Urothelium cell line (cell line): Measurements from ENCODE around the gene SERGEF.

Source experiments
- DNase-seq: peaks from one replicate; pipeline ENCODE4 v3.0.0; 2011; ENCODE audit warnings: low spot score, mixed read lengths
- FAIRE-seq: peaks from 2 replicates; lab custom pipeline; 2011; peaks lifted over from hg19 to GRCh38; lab: Jason Lieb, UNC

The SERGEF gene

DNA sequence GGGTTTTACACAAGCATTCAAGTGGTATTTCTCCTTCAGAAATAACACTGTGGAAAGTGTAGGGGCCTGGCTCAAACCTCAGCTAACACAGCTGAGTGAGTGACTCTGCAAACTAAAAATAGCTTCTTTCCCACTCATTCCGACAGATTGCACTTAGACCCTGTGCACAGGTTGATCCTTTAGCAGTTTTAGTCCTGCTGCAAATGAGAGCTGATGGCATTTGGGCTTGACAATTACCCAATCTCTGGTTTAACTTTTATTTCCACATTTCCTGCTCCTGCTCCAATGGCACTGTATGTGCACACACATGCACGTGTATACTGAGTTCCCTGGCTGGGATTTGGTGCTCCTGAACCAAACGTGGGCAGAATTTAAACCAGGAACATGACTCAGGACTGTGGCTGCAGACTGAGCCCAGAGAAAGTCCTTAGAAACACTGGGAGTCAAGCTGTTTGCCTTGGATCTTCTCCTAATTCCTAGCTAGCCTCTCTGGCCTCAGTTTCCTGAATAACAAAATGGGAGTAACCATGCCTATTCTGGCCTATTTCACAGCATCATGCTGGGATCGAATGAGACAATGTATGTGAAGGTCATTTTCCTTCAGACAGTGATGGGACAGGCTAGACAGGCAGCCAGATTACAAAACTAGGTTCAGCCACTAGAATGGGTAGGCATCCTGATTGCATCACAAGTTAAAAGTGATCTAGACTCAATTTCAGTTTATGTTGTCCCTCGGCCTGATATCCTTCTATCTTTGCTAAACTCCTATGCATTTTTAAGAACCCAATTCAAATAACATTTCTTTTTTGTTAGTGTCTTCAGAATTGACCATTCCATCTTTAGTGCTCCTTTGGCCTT, 58.2 kb downstream of the SERGEF start:
- FAIRE-seq (no peak), DNase-seq (no peak)

- FAIRE-seq (no peak), DNase-seq (no peak)
These were observed 60.4 kb downstream of the SERGEF start for GRCh38 chr11:17952487-17952886.

DNA sequence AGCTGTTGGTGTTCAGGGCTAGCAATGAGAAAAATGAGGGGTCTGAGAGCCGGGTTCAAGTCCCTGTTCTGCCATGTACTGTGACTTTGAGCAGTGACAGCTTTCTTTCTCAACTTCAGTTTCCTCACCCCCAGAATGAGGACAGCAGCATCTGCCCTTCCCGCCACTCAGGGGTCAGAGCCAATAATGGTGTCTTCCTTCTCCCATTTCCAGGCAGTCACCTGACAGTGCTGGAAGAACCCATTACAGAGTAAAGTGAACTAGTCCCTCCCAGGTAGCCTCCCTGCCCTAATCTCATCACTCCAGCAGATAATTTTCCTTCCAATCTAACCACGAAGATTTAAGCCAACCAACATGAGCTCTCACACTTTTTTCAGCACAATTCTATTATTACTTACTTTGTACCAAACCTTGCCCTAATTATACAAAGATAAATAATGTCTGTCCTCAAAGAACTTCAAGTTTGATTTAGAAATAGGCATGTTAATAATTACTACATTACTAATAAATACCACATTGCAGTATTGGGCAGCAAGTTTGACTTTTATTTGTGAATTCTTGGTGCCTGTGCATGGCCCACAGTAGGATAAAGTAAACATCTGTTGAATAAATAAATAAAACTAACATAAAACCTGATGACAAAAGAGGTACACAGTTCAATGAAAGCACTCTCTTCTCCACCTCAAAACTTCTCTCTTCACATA, 61.0 kb downstream of the SERGEF start:
- FAIRE-seq: no peak
- DNase-seq: no peak

DNA sequence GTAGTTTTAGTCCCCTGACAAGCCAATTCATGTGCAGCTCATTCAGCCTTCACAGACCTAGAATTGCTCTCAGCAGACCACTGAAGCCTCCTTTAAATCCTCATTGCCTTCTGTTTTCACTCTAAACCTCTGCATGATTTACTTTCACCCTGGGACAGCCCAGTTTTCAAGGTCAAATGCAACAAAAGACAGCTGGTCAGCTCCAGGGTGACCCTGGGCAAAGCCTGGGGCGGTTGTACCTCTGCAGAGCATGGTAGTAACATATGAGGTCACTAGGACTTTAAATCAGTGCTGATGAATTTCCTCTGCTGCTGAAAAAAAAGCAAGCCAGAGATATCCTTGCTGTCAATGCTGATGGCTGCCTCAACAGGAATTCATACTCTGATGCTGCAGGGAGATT, 62.2 kb downstream of the SERGEF start:
- FAIRE-seq: no peak
- DNase-seq: no peak

- FAIRE-seq (no peak), DNase-seq (no peak)
These were observed 64.6 kb downstream of the SERGEF start for GRCh38 chr11:17948296-17948695.

- DNase-seq (no peak), FAIRE-seq (no peak)
These were observed 73.3 kb downstream of the SERGEF start for GRCh38 chr11:17939542-17939941.

GRCh38 chr11:17936790-17937189, 76.1 kb downstream of the SERGEF start:
- FAIRE-seq: no peak

DNA sequence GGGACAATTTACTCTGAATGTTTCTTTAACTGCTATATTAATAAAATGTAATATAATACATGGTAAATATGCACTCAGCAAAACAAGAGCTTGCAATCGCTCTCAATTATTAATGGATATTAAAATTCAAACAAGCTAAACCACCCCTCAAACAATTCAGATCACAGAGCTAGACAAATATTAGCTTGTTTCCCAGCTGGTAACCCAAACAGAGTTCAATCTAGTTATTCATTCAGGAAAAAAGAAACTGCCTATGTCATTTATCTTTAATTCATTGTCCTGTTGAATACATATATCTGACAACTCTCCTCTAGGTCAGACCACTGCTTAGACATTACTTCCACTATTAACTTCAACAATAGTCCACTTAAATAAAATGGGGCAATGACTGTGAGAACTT, 78.7 kb downstream of the SERGEF start:
- FAIRE-seq: no peak

More at GRCh38 chr11:17936790-17937189, 76.1 kb downstream of the SERGEF start:
- no peak for DNase-seq

DNA sequence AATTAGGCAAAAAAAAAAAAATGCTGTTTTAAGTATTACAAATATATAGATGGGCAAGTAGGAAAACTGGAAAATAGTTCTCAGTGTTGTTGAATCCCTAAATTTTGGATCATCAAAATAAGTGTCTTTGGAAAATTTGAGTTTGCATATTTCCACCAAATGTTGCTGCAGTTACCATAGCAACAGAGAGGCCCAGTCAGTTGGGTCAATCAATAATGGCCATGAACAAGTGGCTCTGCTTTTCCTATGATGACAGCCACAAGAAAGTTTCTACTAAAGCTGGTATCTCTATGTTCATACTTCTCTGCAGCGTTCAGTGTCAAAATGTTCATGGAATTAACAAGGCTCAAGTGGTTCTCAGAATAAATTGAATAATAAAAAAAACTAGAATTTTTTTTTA, 79.1 kb downstream of the SERGEF start:
- FAIRE-seq (no peak), DNase-seq (no peak)

More for the DNA sequence above, 78.7 kb downstream of the SERGEF start:
- no peak for DNase-seq

GRCh38 chr11:17932472-17932871, 80.4 kb downstream of the SERGEF start:
- no peak for FAIRE-seq
- DNase-seq: no peak

GRCh38 chr11:17931595-17931994, 81.3 kb downstream of the SERGEF start:
- no peak for FAIRE-seq
- no peak for DNase-seq

GRCh38 chr11:17930544-17931125, 82.2 kb downstream of the SERGEF start:
- FAIRE-seq: no peak
- DNase-seq: no peak

DNA sequence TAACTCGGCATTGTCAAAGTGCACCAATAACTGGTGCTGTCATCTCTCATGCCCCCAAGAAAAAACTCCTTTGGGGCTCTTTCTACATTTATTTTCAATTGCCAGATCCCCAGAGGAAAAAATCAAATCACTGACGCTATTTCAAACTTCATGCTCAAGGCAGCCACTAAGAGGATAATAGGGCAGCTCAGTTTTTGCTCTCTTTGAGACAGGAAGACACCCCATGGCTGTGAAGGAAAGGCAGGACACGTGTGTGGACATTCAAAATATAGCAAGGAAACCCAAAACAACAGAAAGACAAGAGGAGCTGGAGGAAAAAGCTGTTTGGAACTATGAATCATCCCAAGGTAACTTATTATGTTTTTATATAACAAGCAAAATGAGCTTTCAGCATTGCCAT, 83.7 kb downstream of the SERGEF start:
- no peak for FAIRE-seq
- no peak for DNase-seq

DNA sequence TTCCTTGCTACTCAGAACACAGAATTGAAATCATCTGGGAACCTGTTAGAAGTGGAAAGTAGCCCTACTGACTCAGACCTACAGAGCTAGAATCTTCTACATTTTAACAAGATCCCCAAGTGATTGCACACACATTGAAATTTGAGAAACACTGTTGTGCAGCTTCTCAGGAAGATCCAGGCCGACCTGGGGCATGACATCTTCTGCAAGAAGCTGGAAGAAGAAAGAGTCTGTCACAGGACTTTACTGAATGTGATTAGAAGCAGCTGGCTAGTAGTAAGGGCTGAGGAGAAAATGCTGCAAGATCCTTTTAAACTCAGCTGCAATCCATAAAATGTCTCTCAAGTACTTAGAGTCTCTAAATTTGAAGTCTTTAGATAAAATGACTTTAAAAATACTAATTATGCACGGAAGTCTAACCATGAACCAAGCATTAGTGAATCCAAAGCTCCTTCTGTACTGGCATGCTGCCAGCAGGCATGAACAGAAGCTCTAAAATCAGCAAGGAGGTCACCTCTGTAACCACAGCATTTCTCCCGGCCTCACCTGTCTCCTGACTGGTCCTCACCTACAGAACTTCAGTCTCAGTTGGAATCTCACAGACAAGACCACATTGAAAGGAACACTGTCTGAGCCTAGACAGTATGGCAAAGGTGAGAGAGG, 85.0 kb downstream of the SERGEF start:
- no peak for FAIRE-seq

DNA sequence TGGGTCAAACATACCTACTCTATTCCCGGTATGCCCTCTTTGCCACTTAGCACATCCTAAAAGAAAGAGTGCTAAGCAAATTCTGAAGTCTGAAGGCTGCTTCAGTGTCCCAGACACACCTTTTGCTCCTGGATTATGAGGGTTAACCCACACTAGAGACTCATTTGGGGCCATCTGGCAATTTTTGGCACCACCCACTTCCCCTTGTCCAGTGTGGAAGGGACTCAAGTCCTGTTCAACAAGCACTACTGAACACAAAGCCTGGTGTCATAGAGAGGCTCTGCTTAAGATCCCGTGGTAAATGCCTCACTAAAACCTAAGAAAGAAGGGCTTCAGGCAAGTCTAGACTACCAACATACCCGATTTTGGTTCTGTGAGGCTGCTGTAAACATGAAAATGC, 85.8 kb downstream of the SERGEF start:
- no peak for DNase-seq
- FAIRE-seq: no peak

More for the DNA sequence above, 85.0 kb downstream of the SERGEF start:
- DNase-seq: no peak

DNA sequence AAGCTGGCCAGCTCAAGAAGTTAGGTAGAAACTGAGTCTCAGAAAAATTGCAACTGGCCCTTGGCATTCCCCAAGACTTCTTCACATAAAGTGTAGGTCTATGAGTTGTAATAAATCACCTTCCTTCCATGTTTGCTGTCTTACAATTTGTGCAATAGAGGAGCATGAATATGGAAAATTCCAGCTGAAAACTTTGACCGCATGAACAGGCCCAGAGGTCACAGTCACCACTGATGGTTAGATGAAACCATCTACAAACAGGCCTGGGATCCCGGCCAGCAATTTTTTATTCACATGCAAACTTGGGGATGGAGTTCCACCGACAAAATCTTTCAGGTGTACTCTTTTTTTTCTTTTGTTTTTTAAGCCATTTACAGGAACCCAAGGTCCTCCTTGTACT, 88.1 kb downstream of the SERGEF start:
- DNase-seq (no peak), FAIRE-seq (no peak)

- no peak for FAIRE-seq
- DNase-seq: no peak
These were observed 89.6 kb downstream of the SERGEF start for GRCh38 chr11:17923217-17923616.

GRCh38 chr11:17922416-17922788, 90.4 kb downstream of the SERGEF start:
- DNase-seq (no peak), FAIRE-seq (no peak)

DNA sequence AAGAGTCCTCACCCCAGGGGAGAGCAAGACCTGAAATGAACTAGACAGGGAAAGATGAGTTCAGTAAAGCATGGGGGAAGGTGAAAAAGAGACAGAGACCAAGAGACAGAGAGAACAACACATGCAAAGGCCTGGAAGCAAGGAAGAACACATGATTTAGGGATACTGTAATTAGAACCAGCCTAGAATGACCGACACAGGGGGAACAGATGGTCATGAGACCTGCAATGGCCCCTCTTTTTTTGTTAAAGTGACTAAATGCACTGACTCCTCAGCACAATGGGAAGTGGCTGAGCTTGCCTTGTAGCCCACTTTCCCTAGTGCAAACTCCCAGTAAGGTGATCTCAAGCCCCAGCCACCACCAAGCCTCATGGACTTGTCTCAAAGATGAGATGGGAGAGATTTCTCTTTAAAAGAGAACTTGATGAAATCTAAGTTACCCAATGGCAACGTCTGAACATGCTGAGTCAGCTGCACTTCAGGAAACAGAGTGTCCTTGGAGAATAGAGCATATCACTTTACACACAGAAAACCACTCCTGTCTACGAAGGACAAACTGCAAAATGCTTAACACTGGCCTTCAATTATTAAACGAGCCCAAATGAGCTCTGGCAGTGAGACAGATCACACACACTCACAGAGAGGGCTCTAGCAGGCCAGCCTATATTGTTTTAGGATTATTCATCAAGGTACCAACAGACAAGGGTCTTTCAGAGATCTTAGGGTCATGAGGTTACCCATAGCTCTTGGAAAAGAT, 91.0 kb downstream of the SERGEF start:
- FAIRE-seq: no peak
- no peak for DNase-seq

- no peak for FAIRE-seq
- no peak for DNase-seq
These were observed 94.7 kb downstream of the SERGEF start for GRCh38 chr11:17918049-17918605.
